NAMALWA (cell line): ENCODE results near the gene BRD9.
A peak's percentile ranks its signal among the peaks of the same experiment; 100 is the strongest.

Experiments
- DNase-seq: peaks from one replicate; pipeline ENCODE4 v3.0.0-alpha.2; 2015; ENCODE audit warnings: low spot score

BRD9 gene

GRCh38 chr5:878125-878524 lies 14.5 kb downstream of the BRD9 start:
- DNase-seq: no peak

GRCh38 chr5:876398-877365 lies 15.9 kb downstream of the BRD9 start:
- DNase-seq: no peak

GRCh38 chr5:875931-876330 lies 16.7 kb downstream of the BRD9 start:
- no peak for DNase-seq

- DNase-seq: no peak
These were observed 19.3 kb downstream of the BRD9 start for GRCh38 chr5:873328-873727.

- DNase-seq: no peak
These were observed 20.3 kb downstream of the BRD9 start for GRCh38 chr5:872301-872700.

GRCh38 chr5:871596-872298 lies 20.9 kb downstream of the BRD9 start:
- DNase-seq: no peak

- no peak for DNase-seq
These were observed 21.6 kb downstream of the BRD9 start for GRCh38 chr5:870956-871355.

GRCh38 chr5:868428-869135 lies 24.0 kb downstream of the BRD9 start:
- no peak for DNase-seq

GRCh38 chr5:867300-867870 lies 25.2 kb downstream of the BRD9 start:
- DNase-seq: no peak

GRCh38 chr5:865771-866170 lies 26.8 kb downstream of the BRD9 start:
- DNase-seq: no peak

- DNase-seq: no peak
These were observed 27.5 kb downstream of the BRD9 start for GRCh38 chr5:865168-865521.

- DNase-seq: no peak
These were observed 28.0 kb downstream of the BRD9 start for GRCh38 chr5:864492-865167.

GRCh38 chr5:863244-863805 lies 29.3 kb downstream of the BRD9 start:
- peak; percentile 70 for DNase-seq

- DNase-seq: no peak
These were observed 30.0 kb downstream of the BRD9 start for GRCh38 chr5:862367-863243.

- no peak for DNase-seq
These were observed 30.9 kb downstream of the BRD9 start for GRCh38 chr5:861442-862366.

- no peak for DNase-seq
These were observed 32.0 kb downstream of the BRD9 start for GRCh38 chr5:860506-861150.

GRCh38 chr5:859798-860296 lies 32.8 kb downstream of the BRD9 start:
- DNase-seq: no peak

- DNase-seq: peak; percentile 37
These were observed 33.2 kb downstream of the BRD9 start for GRCh38 chr5:859391-859790.

- no peak for DNase-seq
These were observed 33.9 kb downstream of the BRD9 start for GRCh38 chr5:858726-859125.
